K562 (cell line): ENCODE data around the gene DXO. TPM values are rescaled to one million over a fixed set of nuclear protein-coding genes. Genes with fewer than 3 reads are reported as not detected.
"Not testable (repeated sequence)": the region's sequence is repeated elsewhere in the genome, so short reads cannot be mapped to it uniquely, and the experiment has no call there.

ENCODE experiments used
- ATAC-seq: fragments of 200-7000 bp; cut with Tn5 transposase; 3 replicates; pipeline ENCODE4 v1.9.1; 2020; ENCODE audit warnings: moderate library complexity
- BruUV-seq: library from RNA; stranded (reverse); fragments of 400-500 nt; replicated peaks from 2 replicates; lab custom pipeline; 2021; lab: Mats Ljungman, UMichigan
- CTCF ChIA-PET: fragments of 300-600 bp; formaldehyde crosslinking; extraction: SDS; loops from one replicate; lab custom pipeline; 2021; ENCODE audit warnings: low intra/inter-chr PET ratio; lab: Yijun Ruan, JAX
- POLR2A ChIA-PET: fragments of 300-600, 350-650 bp; sonication (Branson Sonifier 250); formaldehyde crosslinking; extraction: SDS; loops from one replicate; lab custom pipeline; 2021; ENCODE audit warnings: antibody characterized with exemption, inconsistent platforms; lab: Yijun Ruan, JAX
- DNase-seq, 4 experiments: peaks; one replicate each; pipeline versions ENCODE4 v3.0.0 to v3.0.0-alpha.2; 2011 to 2018; ENCODE audit warnings: low spot score in 3 of 4, mixed read lengths in 3 of 4; ENCODE audit errors: extremely low read depth in 1 of 4
- FAIRE-seq: peaks from 2 replicates; lab custom pipeline; 2011; peaks lifted over from hg19 to GRCh38; lab: Jason Lieb, UNC
- H2AFZ ChIP-seq: 2 replicates; pipeline ENCODE4 v1.6.0; 2011; ENCODE audit warnings: low read depth, low read length, control low read depth, inconsistent platforms
- H3K27ac ChIP-seq: fragments of 200-600 bp; 3 replicates; pipeline ENCODE4 v1.8.0; 2011; ENCODE audit warnings: low read depth, mild to moderate bottlenecking, control low read depth, inconsistent platforms, low read length, moderate library complexity, mixed read lengths; ENCODE audit errors: extremely low read depth
- H3K27me3 ChIP-seq, 2 experiments: fragments of 300-600 bp in 1 of 2; 2 replicates in 1 of 2; 3 replicates in 1 of 2; pipeline versions ENCODE4 v1.6.0 to v1.8.0; 2011; ENCODE audit warnings: inconsistent platforms in 2 of 2, low read length in 2 of 2, mild to moderate bottlenecking in 1 of 2, mixed read lengths in 1 of 2, moderate library complexity in 1 of 2; ENCODE audit not compliant: control insufficient read depth in 2 of 2, insufficient read depth in 2 of 2
- H3K36me3 ChIP-seq: fragments of 300-600 bp; 3 replicates; pipeline ENCODE4 v1.8.0; 2011; ENCODE audit warnings: mild to moderate bottlenecking, low read length, inconsistent platforms; ENCODE audit not compliant: control insufficient read depth, insufficient read depth
- H3K4me1 ChIP-seq, 2 experiments: fragments of 200-600 bp in 1 of 2; replicated peaks in 1 of 2; 2 replicates in 1 of 2; 3 replicates in 1 of 2; pipeline versions ENCODE4 v1.5.1 to v1.8.0; 2011; ENCODE audit warnings: inconsistent platforms in 2 of 2, low read length in 2 of 2, mild to moderate bottlenecking in 1 of 2, mixed read lengths in 1 of 2, moderate library complexity in 1 of 2; ENCODE audit not compliant: control insufficient read depth in 2 of 2, insufficient read depth in 2 of 2
- H3K4me2 ChIP-seq: 2 replicates; pipeline ENCODE4 v1.6.1; 2011; ENCODE audit warnings: low read length, control low read depth, inconsistent platforms, mixed read lengths; ENCODE audit not compliant: insufficient read depth
- H3K4me3 ChIP-seq: fragments of 200-600 bp; sonication (generic), shearing (Covaris generic); 2 replicates; pipeline ENCODE4 v1.5.1; 2016; ENCODE audit warnings: control low read depth, inconsistent platforms
- H3K79me2 ChIP-seq: fragments of 200-600 bp; 3 replicates; pipeline ENCODE4 v1.8.0; 2011; ENCODE audit warnings: low read length, inconsistent platforms; ENCODE audit not compliant: control insufficient read depth, insufficient read depth
- H3K9ac ChIP-seq, 2 experiments: 2 replicates each; pipeline versions ENCODE4 v1.6.0 to v1.6.1; 2011; ENCODE audit warnings: low read depth in 2 of 2, low read length in 2 of 2, control low read depth in 1 of 2, inconsistent platforms in 1 of 2, mild to moderate bottlenecking in 1 of 2, mixed read lengths in 1 of 2; ENCODE audit not compliant: insufficient read depth in 1 of 2
- H3K9me1 ChIP-seq: one replicate; pipeline ENCODE4 v1.6.0; 2011; ENCODE audit warnings: inconsistent platforms, mild to moderate bottlenecking, low read length, moderate library complexity; ENCODE audit not compliant: control insufficient read depth, insufficient read depth
- H3K9me3 ChIP-seq: replicated peaks from 2 replicates; pipeline ENCODE4 v1.5.1; 2011; ENCODE audit warnings: low read depth, low read length, inconsistent platforms; ENCODE audit not compliant: control insufficient read depth, insufficient read depth
- H4K20me1 ChIP-seq: replicated peaks from 2 replicates; pipeline ENCODE4 v1.6.1; 2011; ENCODE audit warnings: low read length, inconsistent platforms, mixed read lengths; ENCODE audit not compliant: control insufficient read depth, insufficient read depth
- whole genome bisulfite sequencing: fragments of 100-300 bp; shearing (Covaris generic); methylation state at CpG from one replicate; pipeline ENCODE4 v1.1.6; 2016; ENCODE audit warnings: low coverage, mixed read lengths; ENCODE audit not compliant: insufficient coverage; ENCODE audit errors: missing lambda C conversion rate; 5-methylcytosine and 5-hydroxymethylcytosine counted together
- in situ Hi-C: fragments of 300-500 bp; cut with MboI; formaldehyde crosslinking; loops from 4 replicates; pipeline ENCODE4 v1.15.0; 2018; ENCODE audit warnings: inconsistent platforms, mixed read lengths
- intact Hi-C: fragments of 100-400 bp; cut with micrococcal nuclease; formaldehyde crosslinking; loops from 2 replicates; pipeline ENCODE4 v1.14.2; 2022
- polyA plus RNA-seq, 8 experiments: library from polyadenylated mRNA; depleted of rRNA in 4 of 8; stranded (reverse) in 5 of 8; unstranded in 3 of 8; fragments of >200 nt; fragmentation: Nextera tagmentation in 2 of 8; fragmentation: Illumina TruSeq in 1 of 8; extraction: Ambion mirVana in 2 of 8; extraction: Trizol in 1 of 8; gene quantifications; 2 replicates each; pipeline versions ENCODE4 v1.2.1 to v1.2.3, GENCODE V29; 2011 to 2014; ENCODE audit warnings: inconsistent platforms in 1 of 8, missing spikeins in 1 of 8
- total RNA-seq, 7 experiments: library from RNA; depleted of rRNA in 6 of 7; stranded (reverse); fragments of >200 nt in 6 of 7; fragmentation: Illumina TruSeq in 2 of 7; extraction: Trizol in 2 of 7; gene quantifications; 2 replicates each; pipeline versions ENCODE4 v1.2.1 to v1.2.3, GENCODE V29; 2011 to 2021; ENCODE audit warnings: low replicate concordance in 1 of 7

Gene DXO
- total and polyA plus RNA-seq, 9 of the 15 experiments (the other 6 are each of a cell fraction or from before 2014, with no cell fraction given), result 6.4 to 35.1 (median 19.4) TPM

GRCh38 chr6:31981744-31982143 is 9.8 kb upstream of the DXO start, which contains the start of gene C4A:
C4A (plus strand) TSS chr6:31982057; CDS start chr6:31982108, 51 bp downstream.
- ATAC-seq, result peak; percentile 44
- H3K9me3 ChIP-seq, H3K9ac ChIP-seq, H3K27me3 ChIP-seq, BruUV-seq, H3K27ac ChIP-seq, H3K9me1 ChIP-seq, H2AFZ ChIP-seq, H3K4me3 ChIP-seq, POLR2A ChIA-PET, H4K20me1 ChIP-seq, H3K4me2 ChIP-seq, CTCF ChIA-PET, in situ Hi-C loops, FAIRE-seq, DNase-seq, intact Hi-C loops: not testable (repeated sequence)
- H3K79me2 ChIP-seq, result peaks cover 12% of the 10 kb centered on the region
- WGBS, result no CpG with 5 or more reads among the region's 7 CpGs
- peaks cover 12% of the 10 kb centered on the region; the same call in 2 of the 3 replicates for H3K36me3 ChIP-seq
- peaks cover 28 to 29% of the 10 kb centered on the region in 2 experiments for H3K4me1 ChIP-seq

GRCh38 chr6:31980998-31981397 is 9.1 kb upstream of the DXO start:
- FAIRE-seq, H3K9ac ChIP-seq, H3K9me3 ChIP-seq, H3K9me1 ChIP-seq, H3K27ac ChIP-seq, in situ Hi-C loops, intact Hi-C loops, BruUV-seq, H3K4me2 ChIP-seq, H3K27me3 ChIP-seq, H2AFZ ChIP-seq, H4K20me1 ChIP-seq, POLR2A ChIA-PET, ATAC-seq, DNase-seq, CTCF ChIA-PET, H3K4me3 ChIP-seq: not testable (repeated sequence)
- Histone ChIP-seq H3K36me3 (peaks cover 12% of the 10 kb centered on the region; the same call in 2 of the 3 replicates), H3K4me1 (peaks cover 28 to 31% of the 10 kb centered on the region in 2 experiments), H3K79me2 (peaks cover 12% of the 10 kb centered on the region)
- no CpG with 5 or more reads among the region's 5 CpGs for WGBS
